ENCODE results near the gene NCOA7. TPM values are rescaled to one million over a fixed set of nuclear protein-coding genes. Genes with fewer than 3 reads are reported as not detected.
"Not testable (repeated sequence)": the region's sequence is repeated elsewhere in the genome, so short reads cannot be mapped to it uniquely, and the experiment has no call there.

The NCOA7 gene
- total RNA-seq, 4 donors from 2014 or later, result 17.9 to 72.8 (median 40.6) TPM

DNA sequence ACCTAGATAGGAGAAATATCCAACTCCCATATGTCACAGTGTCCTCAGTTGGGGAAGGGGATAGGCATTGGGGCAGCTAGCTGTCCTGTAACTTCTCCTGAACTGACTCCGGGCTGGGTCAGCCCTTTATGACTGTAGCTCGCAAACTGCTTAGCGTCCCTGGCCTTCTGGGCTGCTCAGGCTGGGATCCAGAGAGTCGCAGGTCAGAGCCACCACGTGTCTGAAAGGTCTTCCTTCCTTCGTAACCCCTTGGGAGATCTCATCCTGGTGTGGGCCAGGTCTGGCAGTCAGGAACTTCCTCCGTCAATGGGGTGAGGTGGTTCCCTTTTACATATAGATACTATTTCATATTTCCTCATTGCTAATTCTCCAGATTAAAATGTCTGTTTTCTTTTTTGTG lies 137.0 kb downstream of the NCOA7 start:
- intact Hi-C loops (cut with DNase I; ENCODE audit: low total_unique reads), result no loop called here
- no peaks in the 10 kb centered on the region for H3K27me3 ChIP-seq
- H3K4me1 ChIP-seq, result no peaks in the 10 kb centered on the region
- H3K9me3 ChIP-seq, result no peaks in the 10 kb centered on the region
- H3K4me3 ChIP-seq, result no peak overlapping the region
- no peak overlapping the region for H3K27ac ChIP-seq
- DNase-seq, result no peak
- H3K36me3 ChIP-seq, result no peaks in the 10 kb centered on the region
- TF ChIP-seq CTCF (IDR thresholded peaks at IDR 0.05) (no peak), POLR2A (IDR thresholded peaks at IDR 0.05) (no peak)

GRCh38 chr6:125930765-125931418 lies 140.1 kb downstream of the NCOA7 start:
- no peak for DNase-seq
- intact Hi-C loops (cut with DNase I; ENCODE audit: low total_unique reads), result no loop called here
- H3K9me3 ChIP-seq, result no peaks in the 10 kb centered on the region
- no peaks in the 10 kb centered on the region for H3K4me1 ChIP-seq
- no peaks in the 10 kb centered on the region for H3K36me3 ChIP-seq
- TF ChIP-seq CTCF (IDR thresholded peaks at IDR 0.05), result no peak
- TF ChIP-seq POLR2A (IDR thresholded peaks at IDR 0.05), result no peak
- H3K27ac ChIP-seq, result no peak overlapping the region
- H3K27me3 ChIP-seq, result no peaks in the 10 kb centered on the region
- H3K4me3 ChIP-seq, result no peak overlapping the region

DNA sequence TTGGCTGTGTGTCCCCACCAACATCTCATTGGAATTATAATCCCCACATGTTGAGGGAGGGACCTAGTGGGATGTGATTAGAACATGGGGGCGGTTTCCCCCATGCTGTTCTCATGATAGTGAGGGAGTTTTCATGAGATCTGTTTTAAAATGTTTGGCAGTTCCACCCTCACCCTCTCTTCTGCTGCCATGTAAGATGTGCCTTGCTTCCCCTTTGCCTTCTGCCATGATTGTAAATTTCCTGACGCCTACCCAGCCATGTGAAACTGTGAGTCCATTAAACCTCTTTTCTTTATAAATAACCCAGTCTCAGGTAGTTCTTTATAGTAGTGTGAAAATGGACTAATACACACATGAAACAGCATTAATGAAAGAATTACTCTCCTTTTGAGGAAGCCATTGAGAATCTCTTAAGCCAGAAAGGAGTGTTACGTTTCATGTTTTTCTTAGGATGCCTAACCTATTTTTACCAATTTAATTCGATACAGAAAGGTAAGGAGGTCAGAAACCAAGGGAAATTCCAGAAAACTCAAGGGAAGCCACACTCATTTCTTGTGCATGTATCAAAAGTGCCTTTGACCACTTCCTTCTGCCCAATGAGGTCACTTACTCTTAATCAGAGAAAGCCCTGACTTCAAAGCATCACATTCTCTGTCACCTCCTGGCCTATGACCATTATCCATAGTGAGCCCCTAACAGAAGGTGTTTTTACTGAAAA lies 141.1 kb downstream of the NCOA7 start:
- Histone ChIP-seq H3K27ac (no peak overlapping the region), H3K27me3 (no peaks in the 10 kb centered on the region), H3K9me3 (no peaks in the 10 kb centered on the region), H3K4me3 (no peak overlapping the region), H3K36me3 (no peaks in the 10 kb centered on the region), H3K4me1 (no peaks in the 10 kb centered on the region)
- no peak for DNase-seq
- TF ChIP-seq POLR2A (IDR thresholded peaks at IDR 0.05) (no peak), CTCF (IDR thresholded peaks at IDR 0.05) (no peak)
- intact Hi-C loops (cut with DNase I; ENCODE audit: low total_unique reads), result no loop called here

GRCh38 chr6:125932451-125932795 lies 141.7 kb downstream of the NCOA7 start:
- TF ChIP-seq POLR2A (IDR thresholded peaks at IDR 0.05) (no peak), CTCF (IDR thresholded peaks at IDR 0.05) (no peak)
- no peaks in the 10 kb centered on the region for H3K4me1 ChIP-seq
- intact Hi-C loops (cut with DNase I; ENCODE audit: low total_unique reads), result no loop called here
- no peaks in the 10 kb centered on the region for H3K9me3 ChIP-seq
- no peak overlapping the region for H3K4me3 ChIP-seq
- DNase-seq, result no peak
- H3K27me3 ChIP-seq, result no peaks in the 10 kb centered on the region
- no peak overlapping the region for H3K27ac ChIP-seq
- no peaks in the 10 kb centered on the region for H3K36me3 ChIP-seq

DNA sequence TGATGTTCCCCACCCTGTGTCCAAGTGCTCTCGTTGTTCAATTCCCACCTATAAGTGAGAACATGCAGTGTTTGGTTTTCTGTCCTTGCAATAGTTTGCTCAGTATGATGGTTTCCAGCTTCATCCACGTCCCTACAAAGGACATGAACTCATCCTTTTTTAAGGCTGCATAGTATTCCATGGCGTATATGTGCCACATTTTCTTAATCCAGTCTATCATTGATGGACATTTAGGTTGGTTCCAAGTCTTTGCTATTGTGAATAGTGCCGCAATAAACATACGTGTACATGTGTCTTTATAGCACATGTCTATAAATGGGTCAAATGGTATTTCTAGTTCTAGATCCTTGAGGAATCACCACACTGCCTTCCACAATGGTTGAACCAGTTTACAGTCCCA lies 144.8 kb downstream of the NCOA7 start:
- H3K27ac ChIP-seq; H3K4me3 ChIP-seq; H3K9me3 ChIP-seq; DNase-seq; H3K4me1 ChIP-seq; H3K27me3 ChIP-seq; intact Hi-C loops (cut with DNase I; ENCODE audit: low total_unique reads); H3K36me3 ChIP-seq: not testable (repeated sequence)
